AG09319 (cell line): ENCODE measurements around the gene SPACDR.
"Not testable (repeated sequence)": the region's sequence is repeated elsewhere in the genome, so short reads cannot be mapped to it uniquely, and the experiment has no call there.

Source experiments
- DNase-seq: peaks from one replicate; pipeline ENCODE4 v3.0.0-alpha.2; 2010; ENCODE audit warnings: low read depth; ENCODE audit errors: extremely low read depth
- TF ChIP-seq, protein P1 (sequence below): IDR thresholded peaks from 2 replicates; pipeline ENCODE4 v1.5.1; 2011; ENCODE audit warnings: low read depth, mild to moderate bottlenecking, inconsistent platforms, low read length, moderate library complexity

Gene SPACDR, protein sequence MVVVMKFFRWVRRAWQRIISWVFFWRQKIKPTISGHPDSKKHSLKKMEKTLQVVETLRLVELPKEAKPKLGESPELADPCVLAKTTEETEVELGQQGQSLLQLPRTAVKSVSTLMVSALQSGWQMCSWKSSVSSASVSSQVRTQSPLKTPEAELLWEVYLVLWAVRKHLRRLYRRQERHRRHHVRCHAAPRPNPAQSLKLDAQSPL

DNA sequence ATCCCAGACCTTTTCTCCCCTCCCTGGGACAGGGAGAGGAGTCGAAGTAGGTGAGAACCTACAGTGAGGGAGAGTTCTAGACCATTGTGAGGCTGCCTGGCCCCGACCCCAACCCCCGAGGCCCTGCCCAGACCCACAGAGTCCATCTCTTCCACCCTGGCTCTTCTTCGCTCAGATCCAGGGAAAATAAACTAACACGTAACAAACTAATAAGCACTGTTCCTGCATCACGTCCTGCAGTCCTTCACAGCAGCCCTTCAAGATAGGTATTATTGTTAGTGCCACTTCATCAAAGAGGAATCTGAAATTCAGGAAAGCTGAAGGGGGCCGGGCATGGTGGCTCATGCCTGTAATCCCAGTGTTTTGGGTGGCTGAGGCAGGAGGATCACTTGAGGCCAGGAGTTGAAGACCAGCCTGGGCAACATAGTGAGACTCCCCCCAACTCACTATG is at the start of gene SPACDR:
Gene SPACDR, minus strand, starts transcription at position 51 of the 451 bp plus-strand sequence. CDS start 235 bp downstream, outside the sequence.
- TF ChIP-seq, protein P1, sequence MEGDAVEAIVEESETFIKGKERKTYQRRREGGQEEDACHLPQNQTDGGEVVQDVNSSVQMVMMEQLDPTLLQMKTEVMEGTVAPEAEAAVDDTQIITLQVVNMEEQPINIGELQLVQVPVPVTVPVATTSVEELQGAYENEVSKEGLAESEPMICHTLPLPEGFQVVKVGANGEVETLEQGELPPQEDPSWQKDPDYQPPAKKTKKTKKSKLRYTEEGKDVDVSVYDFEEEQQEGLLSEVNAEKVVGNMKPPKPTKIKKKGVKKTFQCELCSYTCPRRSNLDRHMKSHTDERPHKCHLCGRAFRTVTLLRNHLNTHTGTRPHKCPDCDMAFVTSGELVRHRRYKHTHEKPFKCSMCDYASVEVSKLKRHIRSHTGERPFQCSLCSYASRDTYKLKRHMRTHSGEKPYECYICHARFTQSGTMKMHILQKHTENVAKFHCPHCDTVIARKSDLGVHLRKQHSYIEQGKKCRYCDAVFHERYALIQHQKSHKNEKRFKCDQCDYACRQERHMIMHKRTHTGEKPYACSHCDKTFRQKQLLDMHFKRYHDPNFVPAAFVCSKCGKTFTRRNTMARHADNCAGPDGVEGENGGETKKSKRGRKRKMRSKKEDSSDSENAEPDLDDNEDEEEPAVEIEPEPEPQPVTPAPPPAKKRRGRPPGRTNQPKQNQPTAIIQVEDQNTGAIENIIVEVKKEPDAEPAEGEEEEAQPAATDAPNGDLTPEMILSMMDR, result no peak
- DNase-seq, result no peak

DNA sequence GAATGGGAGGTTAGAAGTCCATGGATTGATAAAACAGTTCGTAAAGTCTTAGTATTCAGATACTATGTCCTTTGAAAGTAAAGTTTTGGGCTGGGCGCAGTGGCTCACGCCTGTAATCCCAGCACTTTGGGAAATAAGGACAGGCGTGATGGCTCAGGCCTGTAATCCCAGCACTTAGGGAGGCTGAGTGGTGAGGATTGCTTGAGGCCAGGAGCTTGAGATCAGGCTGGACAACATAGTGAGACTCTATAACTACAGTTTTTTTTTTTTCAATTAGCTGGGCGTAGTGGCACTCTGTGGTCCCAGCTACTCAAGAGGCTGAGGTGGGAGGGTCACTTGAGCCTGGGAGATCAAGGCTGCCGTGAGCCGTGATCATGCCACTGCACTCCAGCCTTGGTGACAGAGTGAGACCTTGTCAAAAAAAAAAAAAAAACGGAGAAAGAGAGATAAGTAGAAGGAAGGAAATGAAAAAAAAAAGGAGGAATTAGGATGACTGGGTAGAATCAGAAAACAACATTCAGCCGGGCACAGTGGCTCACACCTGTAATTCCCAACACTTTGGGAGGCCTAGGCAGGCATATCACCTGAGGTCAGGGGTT is 49.3 kb upstream of the SPACDR start:
- no peak for DNase-seq

DNA sequence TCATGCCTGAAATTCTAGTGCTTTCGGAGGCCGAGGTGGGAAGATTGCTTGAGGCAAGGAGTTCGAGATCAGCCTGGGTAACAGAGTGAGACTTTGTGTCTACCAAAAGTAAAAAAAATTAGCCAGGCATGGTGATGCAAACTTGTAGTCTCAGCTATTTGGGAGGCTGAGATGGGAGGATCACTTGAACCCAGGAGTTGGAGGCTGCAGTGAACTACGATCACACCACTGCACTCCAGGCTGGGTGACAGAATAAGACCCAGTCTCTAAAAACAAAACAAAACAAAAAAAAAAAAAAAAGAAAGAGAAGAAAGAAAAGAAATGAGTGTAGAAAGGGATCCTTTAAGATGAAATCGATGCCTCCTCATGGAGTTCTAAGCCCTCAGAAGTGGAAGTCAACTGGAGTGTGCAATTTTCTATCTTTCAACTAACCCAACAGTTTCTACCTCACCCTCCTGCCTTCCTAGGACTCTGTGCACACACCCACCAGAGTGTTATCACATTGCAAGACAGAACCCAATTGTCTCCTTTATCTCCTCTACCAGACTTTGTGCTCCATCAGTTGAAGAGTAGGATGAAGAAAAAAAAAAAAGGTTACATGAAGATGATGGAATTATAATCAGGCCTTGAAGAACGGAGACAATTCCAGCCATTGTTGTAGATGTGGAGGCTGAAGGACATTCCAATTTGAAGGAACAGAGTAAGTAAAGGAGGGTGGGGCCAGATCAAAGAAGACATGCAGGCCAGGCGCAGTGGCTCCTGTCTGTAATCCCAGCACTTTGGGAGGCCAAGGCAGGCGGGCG is 46.6 kb upstream of the SPACDR start:
- TF ChIP-seq, protein P1, result no peak
- no peak for DNase-seq

More for the DNA sequence above, 49.3 kb upstream of the SPACDR start:
- TF ChIP-seq, protein P1, result no peak

DNA sequence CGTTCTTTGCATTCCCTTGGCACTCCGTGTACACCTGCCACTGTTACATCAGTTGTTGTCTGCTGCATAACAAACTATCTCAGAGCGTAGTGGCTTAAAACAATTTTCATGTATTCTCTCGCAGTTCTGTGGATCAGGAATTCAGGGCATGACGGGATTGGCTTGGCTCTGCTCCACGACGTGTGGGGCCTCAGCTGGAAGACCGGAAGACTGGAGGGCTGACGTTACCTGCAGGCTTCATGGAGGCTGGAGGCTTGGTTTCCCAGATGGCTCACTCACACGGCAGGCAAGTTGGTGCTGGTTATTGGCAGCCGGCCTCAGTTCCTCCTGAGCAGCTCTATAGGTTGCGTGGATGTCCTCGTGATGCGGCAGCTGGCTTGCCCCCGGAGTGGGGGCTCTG is 45.2 kb upstream of the SPACDR start:
- DNase-seq, result peak; percentile 24
- TF ChIP-seq, protein P1, result no peak

DNA sequence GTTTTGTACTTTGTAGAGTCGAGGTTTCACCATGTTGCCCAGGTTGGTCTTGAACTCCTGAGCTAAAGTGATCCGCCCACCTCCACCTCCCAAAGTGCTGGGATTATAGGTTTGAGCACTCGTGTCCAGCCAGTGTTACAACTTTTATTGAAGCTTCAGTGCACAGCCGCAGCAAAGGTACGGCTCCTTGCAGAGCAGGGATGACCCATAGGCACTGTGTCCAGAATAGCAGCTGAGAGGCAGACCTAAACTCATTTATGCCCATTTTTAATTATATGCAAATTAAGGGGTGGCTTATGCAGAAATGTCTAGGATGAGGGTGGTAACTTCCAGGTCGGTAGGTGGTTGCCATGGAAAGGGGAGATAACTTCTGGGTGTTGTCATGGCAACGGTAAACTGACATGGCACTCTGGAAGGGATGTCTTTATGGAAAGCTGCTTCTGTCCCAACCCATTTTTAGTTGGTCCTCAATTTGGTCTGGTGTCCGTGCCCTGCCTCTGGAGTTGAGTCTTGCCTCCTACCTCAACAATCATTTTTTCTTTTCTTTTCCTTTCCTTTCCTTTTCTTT is 42.4 kb upstream of the SPACDR start:
- TF ChIP-seq, protein P1, result no peak
- DNase-seq, result no peak

DNA sequence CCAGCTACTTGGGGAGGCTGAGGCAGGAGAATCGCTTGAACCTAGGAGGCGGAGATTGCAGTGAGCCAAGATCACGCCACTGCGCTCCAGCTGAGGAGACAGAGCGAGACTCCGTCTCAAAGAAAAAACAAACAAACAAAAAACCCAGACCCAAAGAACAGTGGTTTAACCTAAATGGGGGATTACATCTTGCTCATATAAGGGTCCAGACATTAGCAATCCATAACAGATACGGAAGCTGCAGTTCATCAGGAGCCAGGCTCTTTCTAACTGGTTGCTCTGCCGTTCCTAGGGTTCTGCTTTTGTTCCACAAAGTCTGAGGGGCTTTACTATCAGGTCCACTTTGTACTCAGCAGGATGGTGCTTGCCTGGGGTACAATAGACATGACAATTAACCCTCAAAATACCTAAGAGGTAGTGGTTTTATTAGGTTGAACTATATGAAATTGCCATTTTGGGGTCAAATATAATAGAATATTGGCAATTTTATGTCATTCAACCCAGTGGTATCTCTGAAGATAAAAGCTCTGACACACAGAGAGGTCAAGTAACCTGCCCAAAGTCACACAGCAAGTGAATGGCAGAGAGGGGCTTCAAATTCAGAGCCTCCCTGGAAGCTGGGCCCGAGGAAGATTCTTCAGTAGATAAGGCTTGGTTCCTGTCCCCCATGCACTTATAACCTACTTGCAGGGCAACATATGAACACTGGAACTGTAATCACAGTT is 41.0 kb upstream of the SPACDR start:
- DNase-seq, result no peak
- TF ChIP-seq, protein P1, result no peak

DNA sequence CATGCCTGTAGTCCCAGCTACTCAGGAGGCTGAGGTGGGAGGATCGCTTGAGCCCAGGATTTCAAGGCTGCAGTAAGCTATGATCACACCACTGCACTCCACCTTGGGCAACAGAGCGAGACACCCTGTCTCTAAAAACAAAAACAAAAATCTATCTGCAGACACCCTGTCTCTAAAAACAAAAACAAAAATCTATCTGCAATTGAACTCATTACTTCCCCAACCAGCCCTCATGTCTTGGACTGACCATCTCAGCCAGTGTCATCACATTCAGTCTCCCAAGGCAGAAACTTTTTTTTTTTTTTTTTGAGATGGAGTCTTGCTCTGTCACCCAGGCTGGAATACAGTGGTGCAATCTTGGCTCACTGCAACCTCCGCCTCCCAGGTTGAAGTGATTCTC is 40.0 kb upstream of the SPACDR start:
- not testable (repeated sequence) for DNase-seq

DNA sequence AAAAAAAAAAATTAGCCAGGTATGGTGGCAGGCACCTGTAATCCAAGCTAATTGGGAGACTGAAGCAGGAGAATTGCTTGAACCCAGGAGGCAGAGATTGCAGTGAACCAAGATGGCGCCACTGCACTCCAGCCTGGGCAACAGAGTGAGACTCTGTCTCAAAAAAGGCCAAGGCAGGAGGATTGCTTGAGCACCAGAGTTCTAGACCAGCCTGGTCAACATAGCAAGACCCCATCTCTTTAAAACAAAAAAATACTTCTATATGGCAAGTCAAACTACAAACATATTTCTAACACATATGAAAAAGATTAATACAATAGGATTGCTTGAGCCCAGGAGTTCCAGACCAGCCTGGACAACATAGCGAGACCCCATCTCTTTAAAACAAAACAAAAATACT is 36.7 kb upstream of the SPACDR start:
- not testable (repeated sequence) for DNase-seq
